Right forelimb (tissue), 1 donor: ENCODE data around the gene PPP1R9A.
A peak's percentile ranks its signal among the peaks of the same experiment; 100 is the strongest.

Experiments
- DNase-seq: peaks from one replicate; pipeline ENCODE4 v3.0.0-alpha.2; 2018

Gene PPP1R9A

GRCh38 chr7:94907026-94907810 lies at the start of gene PPP1R9A:
Gene PPP1R9A (plus strand): TSS chr7:94907594. CDS start chr7:94910114, 2,520 bp downstream.
- peak; percentile 65 for DNase-seq

DNA sequence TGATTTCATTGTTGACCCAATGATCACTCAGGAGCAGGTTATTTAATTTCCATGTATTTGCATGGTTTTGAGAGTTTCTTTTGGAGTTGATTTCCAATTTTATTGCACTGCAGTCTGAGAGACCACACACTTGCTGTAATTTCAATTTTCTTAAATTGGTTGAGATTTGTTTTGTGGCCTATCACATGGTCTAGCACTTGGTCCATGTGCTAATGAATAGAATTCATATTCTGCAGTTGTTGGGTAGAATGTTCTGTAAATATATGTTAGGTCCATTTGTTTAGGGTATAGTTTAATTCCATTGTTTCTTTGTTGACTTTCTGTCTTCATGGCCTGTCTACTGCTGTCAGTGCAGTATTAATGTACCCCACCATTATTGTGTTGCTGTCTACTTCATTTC lies 36.3 kb upstream of the PPP1R9A start:
- no peak for DNase-seq

DNA sequence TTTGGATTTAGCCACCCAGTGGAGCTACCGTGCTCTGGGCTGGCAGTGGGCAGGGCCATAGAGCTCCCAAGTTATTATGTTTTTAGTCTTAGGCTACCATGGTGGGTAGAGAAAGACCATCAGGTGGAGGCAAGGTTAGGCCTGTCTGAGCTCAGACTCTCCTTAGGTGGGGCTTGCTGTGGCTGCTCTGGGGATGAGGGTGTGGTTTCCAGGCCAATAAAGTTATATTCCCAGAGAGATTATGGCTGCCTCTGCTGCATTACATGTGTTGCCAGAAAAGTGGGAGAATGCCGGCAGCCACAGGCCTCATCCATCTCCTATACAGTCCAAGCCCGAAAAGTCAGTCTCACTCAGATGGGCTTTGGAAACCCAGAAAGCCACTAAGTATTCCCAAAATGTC lies 34.2 kb upstream of the PPP1R9A start:
- no peak for DNase-seq

- DNase-seq, result no peak
These were observed 33.2 kb upstream of the PPP1R9A start for GRCh38 chr7:94874036-94874785.

GRCh38 chr7:94875201-94875600 lies 32.2 kb upstream of the PPP1R9A start:
- no peak for DNase-seq

DNA sequence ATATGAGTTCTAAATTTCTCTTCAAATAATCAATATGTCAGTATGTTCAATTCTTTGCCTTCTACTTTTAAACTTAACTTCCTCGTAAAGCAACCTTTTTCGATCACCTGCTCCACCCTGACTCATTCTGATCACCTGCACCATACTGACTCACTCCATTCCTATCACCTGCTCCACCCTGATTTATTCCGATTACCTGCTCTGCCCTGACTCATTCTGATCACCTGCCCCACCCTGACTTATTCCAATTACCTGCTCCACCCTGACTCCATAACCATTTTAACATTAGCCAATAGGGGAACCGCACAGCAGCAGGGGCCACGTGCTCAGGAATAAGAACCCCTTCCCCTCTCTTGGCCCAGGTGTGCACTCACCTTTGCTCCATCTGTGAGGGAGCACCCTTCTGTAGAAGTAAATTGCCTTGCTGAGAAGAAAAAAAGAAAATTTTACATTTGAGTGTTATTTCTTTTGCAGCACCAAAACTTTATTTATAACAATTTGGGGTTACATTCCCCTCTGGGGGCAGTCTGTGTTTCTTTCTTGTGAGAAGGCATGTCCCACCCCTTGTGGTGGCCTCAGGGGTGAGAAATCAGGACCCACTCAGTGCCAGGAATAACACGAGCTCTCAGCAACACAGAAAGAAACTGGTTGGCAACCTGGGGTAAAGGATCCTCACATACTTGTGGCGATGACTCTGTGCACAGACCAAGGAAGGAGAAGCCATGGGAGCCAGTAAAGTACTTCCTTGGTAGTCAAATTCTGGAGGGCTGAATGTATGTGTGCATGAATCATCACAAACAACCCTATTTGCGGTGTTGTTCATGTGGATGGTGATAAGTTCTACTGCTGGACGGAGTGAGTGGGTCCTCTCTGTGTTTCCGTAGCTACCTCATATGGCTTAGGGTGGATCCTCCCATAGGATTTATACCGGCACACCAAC lies 29.4 kb upstream of the PPP1R9A start:
- no peak for DNase-seq

GRCh38 chr7:94882891-94883290 lies 24.5 kb upstream of the PPP1R9A start:
- no peak for DNase-seq

DNA sequence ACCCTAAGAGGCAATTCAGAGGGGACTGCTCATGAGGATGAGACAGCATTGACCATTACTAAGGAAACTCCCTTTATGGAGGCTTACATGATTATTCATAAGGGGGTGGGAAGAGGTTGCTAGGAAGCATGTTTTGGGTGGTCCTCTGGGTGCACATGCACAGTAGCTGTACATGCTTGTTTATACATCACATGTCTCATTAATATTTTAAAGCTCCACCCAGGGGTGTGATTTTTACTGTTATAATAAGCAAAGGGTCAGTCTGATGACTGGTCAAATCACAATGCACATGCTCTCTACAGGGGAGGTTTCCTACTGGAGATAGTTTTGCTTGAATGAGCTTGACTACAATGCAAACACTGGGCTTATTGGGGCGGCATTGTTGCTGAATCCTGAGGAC lies 23.8 kb upstream of the PPP1R9A start:
- no peak for DNase-seq

DNA sequence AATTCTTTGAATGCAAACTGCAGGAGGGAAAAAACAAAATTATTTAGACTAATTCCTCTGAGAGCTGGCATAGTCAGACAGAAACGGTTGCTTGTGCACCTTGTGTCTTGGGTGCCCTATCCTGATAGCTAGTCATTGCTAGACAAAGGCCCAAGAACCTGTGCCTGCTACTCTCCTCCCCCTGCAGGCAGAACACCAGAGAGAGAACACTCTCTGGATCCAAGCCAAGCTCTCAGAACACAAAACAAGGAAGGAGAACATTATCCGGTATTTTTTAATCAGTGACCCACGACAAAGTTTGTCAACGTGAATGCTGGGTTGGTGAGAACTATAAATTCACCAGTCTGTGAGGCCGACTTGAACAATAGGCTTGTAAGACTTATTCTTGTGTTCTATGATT lies 18.8 kb upstream of the PPP1R9A start:
- no peak for DNase-seq

DNA sequence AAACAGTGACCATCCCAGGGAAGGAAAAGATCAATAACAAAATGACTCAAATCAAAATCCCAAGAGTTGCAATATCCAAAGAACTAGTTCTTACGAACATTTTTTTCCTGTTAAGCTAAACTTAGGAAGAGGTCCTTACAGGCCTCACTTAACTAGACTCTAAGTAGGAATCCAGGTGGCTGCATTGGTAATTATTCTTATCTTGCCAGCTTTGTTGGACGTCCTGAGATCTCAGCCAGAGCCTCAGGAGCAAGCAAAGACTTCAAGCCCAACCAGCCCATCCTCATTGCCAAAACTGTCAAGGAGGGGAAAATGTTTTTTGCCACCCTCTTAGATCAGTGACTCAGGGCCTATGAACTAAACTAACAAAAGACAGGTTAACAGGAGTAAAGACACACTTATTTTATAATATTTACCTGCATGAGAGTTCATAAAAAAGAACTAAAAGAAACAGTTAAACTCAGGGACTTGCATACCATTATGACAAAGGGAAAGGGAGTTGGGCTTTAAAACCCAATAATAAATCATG lies 18.3 kb upstream of the PPP1R9A start:
- no peak for DNase-seq

DNA sequence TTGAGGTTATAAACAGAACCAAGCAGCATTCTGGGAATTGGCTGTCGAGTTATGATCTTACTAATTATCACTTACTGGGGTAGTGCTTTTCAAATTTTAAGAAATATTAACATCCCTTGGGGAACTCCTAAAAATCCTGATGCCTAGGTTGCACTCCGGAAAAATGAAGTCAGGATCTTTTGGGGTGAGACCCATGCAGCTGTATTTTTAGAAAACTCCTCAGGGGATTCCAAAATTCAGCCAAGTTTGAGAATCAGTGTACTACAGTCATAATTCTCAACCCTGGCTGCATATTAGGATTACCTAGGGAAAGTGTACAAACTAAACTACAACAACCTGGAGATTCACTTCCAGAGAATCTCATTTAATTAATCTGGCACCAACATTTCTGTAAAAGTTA lies 17.2 kb upstream of the PPP1R9A start:
- no peak for DNase-seq

DNA sequence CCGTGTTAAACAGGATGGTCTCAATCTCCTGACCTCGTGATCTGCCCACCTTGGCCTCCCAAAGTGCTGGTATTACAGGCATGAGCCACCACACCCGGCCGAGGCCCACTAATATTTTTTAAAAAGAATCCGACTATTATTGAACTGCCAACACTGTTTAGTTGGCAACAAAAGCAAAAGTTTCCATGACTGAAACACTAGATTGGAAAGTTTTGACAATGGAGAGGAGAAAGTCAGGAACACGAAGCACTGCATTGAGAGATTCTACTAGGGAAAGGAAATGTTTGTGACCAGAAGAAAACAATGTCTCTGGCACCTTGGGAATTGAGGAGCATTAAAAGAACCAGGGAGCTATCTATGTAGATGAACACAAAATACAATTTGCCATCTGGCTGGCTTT lies 13.7 kb upstream of the PPP1R9A start:
- no peak for DNase-seq

DNA sequence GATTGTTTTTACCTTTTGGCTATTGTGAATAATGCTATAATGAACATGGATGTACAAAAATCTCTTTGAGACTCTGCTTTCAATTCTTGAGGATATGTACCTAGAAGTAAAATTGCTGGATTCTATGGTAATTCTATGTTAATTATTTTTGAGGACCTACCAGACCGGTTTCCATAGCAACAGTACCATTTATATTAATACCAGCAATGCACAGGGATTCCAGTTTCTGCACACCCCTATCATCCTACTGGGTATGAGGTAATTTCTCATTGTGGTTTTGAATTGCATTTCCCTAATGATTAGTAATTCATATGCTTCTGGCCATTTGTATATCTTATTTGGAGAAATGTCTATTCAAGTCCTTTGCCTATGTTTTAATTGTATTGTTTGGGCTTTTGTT lies 9.9 kb upstream of the PPP1R9A start:
- no peak for DNase-seq

DNA sequence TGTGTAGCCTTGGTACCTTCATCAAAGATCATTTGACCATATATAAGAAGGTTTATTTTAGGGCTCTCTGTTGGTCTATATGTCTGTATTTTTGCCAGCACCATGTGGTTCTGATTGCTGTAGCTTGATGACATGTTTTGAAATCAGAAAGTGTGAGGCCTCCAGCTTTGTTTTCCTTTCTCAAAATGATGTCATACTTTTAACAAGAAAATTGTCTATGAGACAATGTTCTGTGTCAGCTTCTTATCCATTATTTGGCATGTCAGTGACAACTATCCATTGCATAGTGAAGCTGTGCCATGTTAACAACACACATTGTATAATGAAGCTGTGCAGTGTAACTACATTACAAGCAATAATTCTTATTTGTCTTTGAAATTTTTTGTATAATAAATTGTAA lies 9.1 kb upstream of the PPP1R9A start:
- no peak for DNase-seq

DNA sequence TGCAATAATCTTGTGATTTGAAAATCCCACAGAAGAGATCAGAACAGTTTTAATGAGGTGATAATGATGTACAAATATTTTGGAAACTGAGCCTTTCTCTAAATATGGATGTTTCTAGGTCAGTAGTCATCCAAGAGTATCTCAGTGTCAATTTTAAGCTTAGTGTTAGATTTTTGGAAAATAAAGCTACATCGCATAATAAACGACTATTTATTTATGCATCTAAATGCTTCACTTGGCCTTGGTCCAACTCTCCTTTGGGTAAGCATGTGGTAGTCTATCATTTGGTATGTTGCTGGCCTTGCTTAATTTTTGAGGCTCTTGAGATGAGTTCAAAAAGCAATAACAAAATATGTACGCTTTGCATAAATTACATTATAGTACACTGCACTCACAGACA lies 5.4 kb upstream of the PPP1R9A start:
- DNase-seq, result no peak

GRCh38 chr7:94903971-94904370 lies 3.4 kb upstream of the PPP1R9A start:
- DNase-seq, result no peak

DNA sequence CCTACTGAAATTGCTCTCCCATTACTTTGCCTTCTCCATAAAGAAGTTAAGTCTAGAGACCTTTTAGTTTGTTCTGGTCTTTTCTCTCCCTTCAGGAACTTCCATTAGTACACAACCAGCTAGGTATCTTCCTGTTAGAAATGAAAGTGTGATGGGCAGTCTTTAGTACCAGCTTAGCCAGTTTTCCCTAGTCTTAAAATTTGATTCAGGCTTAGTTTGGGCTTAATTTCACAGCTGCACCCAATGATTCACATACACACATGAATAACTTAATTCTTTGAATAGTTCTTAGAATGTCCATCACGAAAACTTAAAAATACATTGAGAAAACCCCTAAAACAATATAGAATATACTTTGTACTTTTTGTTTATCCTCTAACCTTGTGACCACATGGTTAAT lies 2.4 kb upstream of the PPP1R9A start:
- no peak for DNase-seq

DNA sequence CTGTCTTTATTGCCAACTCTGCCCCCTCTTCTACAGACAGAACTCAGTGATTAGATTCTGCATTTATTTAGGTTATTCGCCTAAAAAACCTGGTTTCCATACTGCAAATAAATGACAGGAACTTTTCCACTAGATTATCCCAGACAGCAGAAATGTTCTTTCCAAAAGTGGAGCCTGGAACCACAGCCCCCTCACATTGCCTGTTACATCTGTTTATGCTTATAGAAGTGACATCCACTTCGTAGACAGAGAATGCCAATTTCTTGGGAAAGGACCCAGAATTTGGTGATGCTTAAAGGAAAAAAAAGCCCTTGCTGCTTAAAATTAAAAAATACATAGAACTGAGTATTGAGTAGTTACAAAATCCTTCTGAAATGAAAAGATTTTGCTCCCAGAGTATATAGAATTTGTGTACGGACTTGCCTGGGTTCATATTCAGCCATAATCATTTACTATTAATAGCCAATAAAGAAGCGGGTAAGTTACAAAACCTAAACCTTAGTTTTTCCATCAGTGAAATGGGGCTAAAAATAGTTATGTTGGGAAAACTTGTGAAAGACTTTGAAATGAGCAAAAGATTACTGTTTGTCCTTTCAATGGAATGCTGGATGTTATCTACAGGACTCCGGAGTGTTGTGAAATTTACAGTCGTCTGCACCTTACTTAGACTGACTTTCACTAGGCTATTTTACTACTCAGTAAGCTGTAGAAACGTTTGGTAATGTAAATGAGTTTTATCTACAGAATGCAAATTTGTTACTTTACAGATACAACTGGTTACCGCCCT lies 1.1 kb upstream of the PPP1R9A start:
- peak; percentile 45 for DNase-seq

GRCh38 chr7:94907811-94908322 lies 473 bp downstream of the PPP1R9A start:
- DNase-seq, result peak; percentile 70

- DNase-seq, result peak; percentile 82
These were observed 1.2 kb downstream of the PPP1R9A start for GRCh38 chr7:94908323-94909178.

- DNase-seq, result no peak
These were observed 1.7 kb downstream of the PPP1R9A start for GRCh38 chr7:94909179-94909466.
